Stimulated activated CD4-positive, alpha-beta T cell treated with anti-CD3 and anti-CD28 coated beads, Interleukin-2, amount 100 ng/mL, for 24 hours (primary cell): ENCODE results near the gene DHRS3.
"Not testable (repeated sequence)": the region's sequence is repeated elsewhere in the genome, so short reads cannot be mapped to it uniquely, and the experiment has no call there.

ENCODE experiments used
- DNase-seq, 2 donors: peaks; one replicate each; pipeline ENCODE4 v3.0.0-alpha.2; 2020

DHRS3 gene

DNA sequence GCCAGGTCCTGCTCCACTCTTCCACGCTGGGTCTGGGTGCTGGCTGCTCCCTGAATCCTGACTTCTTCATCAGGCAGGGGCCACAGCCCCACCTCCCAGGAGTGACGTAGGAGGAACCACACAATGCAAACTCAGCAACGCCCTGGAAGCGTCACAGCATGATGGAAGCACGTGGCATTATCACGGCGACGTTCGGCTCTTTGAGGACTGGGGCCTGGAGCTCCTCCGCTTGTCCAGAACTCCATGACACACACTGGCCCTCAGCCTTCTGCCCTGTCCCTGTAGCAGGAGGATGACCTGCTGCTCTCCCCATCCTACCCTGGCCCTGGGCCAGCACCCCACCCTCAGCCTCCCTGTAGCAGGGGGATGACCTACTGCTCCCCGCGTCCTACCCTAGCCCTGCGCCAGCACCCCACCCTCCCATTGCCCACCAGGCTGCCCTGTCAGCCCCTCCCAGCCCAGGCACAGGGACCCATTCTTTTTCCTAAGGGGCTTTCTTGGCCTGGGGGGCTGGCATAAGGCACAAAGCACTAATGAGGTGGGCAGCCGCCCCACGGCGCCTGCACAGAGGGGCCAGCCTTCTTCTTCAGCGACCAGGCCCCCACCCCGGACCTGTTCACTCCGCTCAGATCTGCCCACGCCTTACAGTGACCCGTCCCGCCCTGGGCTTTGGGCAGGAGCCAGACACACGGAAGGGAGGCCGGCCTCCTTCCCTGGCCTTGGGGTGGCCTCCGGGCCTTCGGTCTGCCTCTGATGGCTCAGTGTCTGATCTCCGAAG lies 65.7 kb downstream of the DHRS3 start:
- DNase-seq, result no peak

- no peak for DNase-seq
Measured at GRCh38 chr1:12551584-12551983, 66.4 kb downstream of the DHRS3 start.

- DNase-seq, result peak in 1 of 2 donors; percentile 48
Measured at GRCh38 chr1:12549460-12550349, 68.3 kb downstream of the DHRS3 start.

DNA sequence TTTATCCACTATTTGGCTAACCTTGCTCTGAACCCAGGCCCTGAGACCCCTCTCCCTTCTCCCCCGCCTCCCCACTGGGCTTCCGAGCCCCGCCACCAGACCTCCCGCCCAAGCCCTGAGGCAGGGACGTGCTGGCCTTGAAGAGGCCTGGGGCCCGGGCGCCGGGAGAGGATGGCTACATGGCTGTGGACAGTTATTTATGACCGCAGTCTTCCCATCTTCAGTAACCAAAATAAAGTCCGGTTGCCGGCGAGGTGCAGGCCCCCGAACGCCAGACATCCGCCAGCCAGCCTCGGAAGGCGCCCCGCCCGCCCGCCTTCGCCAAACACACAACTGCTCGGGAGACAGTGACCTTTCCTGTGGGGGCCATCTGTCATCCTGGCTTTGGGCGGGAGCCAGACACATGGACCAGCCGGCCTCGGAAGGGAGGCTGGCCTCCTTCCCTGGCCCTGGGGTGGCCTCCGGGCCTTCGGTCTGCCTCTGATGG lies 69.0 kb downstream of the DHRS3 start:
- no peak for DNase-seq

DNA sequence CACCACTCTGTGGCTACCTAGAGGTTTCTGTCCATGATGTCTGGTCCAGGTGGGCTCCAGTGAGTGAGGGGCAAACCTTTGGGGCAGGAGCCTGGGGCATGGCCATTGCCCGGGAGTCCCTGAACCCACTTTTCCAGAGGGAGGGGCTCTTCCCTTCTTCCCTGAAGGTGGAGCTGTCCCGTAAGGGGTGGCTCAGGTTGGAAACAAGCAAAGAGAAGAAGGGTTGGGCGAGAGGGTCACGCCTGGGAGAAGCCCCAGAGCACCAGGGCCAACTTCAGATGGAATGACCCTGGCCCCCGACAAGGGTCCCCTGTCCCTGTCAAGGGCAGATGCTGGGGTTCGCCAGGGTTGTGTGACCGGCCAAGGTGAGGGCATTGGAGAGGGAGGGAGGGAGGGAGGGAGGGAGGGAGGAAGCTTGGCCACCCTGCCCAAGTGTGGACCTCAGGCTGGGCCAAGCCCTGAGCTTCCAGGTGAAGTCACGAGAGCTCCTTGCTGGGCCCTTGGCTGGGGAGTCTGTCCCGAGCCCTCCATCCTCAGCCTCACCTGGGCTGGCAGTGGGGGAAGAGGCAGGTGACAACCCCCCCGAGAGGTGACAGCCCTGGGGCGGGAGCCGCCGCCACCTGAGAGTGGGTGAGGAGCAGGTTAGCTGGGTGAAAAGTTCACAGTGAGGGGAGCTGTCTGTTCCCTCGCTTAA lies 69.6 kb downstream of the DHRS3 start:
- DNase-seq, result no peak

GRCh38 chr1:12547586-12548225 lies 70.3 kb downstream of the DHRS3 start:
- DNase-seq, result no peak

- DNase-seq, result no peak
Measured at GRCh38 chr1:12546771-12547585, 71.0 kb downstream of the DHRS3 start.

GRCh38 chr1:12544992-12545391 lies 73.0 kb downstream of the DHRS3 start:
- DNase-seq, result no peak

- no peak for DNase-seq
Measured at GRCh38 chr1:12544357-12544756, 73.7 kb downstream of the DHRS3 start.

GRCh38 chr1:12543740-12544154 lies 74.3 kb downstream of the DHRS3 start:
- no peak for DNase-seq

DNA sequence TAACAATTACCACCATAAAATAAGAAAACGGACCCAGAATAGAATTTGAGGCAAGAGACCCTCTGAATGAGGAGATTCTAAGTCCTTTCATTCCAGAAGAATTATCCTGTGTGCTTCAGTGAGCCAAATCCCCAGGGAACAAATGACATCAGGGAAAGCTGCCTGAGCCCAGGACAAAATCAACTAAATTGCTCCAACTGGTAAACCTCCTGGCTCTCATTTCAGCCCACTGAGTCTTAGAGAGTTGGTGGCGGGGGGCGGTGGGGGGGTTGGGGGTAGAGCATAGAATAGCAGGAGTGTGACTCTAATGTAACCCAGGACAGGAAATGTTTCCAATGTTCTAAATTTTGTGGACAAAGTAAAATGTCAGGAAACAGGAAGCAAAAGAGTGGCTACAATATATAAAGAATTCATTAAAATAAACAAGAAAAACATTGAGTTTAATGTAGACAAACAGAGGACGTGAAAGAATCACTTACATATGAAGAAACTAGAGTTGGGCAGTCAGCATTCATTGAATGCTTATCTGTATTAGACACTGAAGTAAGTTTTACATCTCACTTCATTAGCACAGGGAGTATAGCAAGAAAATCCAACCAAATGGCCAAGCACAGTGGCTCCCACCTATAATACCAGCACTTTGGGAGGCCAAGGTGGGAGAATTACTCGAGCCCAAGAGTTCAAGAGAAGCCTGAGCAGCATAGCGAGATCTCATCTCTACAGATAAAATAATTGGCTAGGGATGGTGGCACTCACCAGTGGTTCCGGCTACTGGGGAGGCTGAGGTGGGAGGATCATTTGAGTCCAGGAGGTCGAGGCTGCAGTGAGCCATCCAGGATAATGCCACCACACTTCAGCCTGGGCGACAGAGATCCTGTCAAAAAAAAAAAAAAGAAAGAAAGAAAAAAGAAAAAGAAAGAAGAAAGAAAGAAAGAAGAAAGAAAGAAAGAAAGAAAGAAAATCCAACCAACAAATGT lies 75.1 kb downstream of the DHRS3 start:
- DNase-seq, result no peak

- DNase-seq, result no peak
Measured at GRCh38 chr1:12542138-12542465, 75.9 kb downstream of the DHRS3 start.

- DNase-seq, result no peak
Measured at GRCh38 chr1:12541274-12542137, 76.5 kb downstream of the DHRS3 start.

DNA sequence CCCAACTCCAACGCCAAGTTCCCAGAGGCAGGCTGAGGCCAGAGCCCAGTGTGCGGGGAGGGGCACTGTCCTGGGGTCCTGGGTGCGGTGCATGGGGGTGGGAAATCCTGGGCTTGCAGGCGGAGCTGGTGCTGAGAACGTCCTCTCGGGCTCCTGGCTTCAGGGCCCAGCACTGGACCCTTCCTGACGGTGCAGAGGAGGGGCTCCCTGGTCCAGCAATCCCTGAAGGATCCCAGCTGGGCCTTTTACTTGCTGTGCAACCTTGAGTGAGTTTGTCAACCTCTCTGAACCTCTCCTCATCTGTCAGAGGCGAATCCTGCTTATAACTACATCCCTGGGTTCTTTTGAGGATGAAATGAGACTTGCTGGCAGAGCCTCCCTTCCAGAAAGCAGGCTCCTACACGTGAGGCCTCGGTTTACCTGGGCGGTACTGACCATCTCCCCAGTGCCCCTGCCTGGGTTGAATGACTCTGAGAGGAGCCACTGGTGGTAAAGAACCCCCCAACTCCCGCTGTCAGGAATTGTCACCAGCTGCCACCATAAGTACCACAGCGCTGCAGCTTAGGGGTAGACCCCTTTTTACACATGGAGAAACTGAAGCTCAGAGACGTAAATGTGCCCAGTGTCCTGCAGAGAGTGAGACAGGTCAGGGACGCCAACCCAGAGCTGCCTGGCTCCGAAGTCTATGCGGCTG lies 77.3 kb downstream of the DHRS3 start:
- DNase-seq, result no peak

- DNase-seq, result no peak
Measured at GRCh38 chr1:12539705-12540579, 78.1 kb downstream of the DHRS3 start.

GRCh38 chr1:12539320-12539704 lies 78.7 kb downstream of the DHRS3 start:
- DNase-seq, result no peak

DNA sequence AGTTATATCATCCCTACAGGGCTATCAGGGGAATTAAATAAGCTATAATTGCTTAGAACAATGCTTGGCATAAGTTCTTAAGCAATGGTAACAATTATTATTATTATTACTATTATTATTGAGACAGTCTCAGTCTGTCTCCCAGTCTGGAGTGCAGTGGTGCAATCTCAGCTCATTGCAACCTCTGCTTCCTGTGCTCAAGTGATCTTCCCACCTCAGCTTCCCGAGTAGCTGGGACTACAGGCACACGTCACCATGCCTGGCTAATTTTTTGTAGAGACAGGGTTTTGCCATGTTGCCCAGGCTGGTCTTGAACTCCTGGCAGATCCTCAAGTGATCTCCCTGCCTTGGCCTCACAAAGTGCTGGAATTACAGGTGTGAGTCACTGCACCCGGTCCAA lies 79.5 kb downstream of the DHRS3 start:
- not testable (repeated sequence) for DNase-seq

DNA sequence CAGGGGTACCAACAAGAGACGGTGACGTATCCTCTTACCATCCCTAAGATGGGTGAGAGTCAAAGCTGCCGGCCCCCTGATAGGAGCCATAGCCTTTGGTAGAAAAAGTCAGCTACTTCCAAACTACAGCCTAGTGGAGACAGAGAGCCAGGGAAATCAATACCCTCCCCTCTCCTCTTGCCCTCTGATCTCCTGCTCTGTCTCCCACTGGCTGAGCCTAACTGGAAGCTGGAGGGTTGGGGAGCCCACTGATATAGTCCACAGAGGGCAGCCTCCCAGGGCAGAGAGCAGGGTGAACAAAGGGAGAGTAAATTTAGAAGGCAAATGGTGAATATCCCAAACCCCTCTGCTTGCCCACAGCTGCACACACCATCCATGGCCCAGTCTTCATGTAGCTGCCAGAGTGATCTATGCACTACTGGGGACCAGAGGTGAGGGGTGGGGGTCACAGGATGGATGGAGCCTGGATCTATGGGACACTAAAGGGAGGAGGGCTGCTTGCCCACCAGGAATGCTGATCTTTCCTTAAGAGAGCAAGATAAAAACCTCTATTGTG lies 80.0 kb downstream of the DHRS3 start:
- no peak for DNase-seq
